ENCODE data around the gene COLQ.

The COLQ gene

GRCh38 chr3:15471861-15472260 lies 49.6 kb downstream of the COLQ start:
- H3K4me3 ChIP-seq (ENCODE audit: low read depth, low read length), result no peak overlapping the region
- TF ChIP-seq, protein P1, sequence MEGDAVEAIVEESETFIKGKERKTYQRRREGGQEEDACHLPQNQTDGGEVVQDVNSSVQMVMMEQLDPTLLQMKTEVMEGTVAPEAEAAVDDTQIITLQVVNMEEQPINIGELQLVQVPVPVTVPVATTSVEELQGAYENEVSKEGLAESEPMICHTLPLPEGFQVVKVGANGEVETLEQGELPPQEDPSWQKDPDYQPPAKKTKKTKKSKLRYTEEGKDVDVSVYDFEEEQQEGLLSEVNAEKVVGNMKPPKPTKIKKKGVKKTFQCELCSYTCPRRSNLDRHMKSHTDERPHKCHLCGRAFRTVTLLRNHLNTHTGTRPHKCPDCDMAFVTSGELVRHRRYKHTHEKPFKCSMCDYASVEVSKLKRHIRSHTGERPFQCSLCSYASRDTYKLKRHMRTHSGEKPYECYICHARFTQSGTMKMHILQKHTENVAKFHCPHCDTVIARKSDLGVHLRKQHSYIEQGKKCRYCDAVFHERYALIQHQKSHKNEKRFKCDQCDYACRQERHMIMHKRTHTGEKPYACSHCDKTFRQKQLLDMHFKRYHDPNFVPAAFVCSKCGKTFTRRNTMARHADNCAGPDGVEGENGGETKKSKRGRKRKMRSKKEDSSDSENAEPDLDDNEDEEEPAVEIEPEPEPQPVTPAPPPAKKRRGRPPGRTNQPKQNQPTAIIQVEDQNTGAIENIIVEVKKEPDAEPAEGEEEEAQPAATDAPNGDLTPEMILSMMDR (conservative IDR thresholded peaks at IDR 0.05; ENCODE audit: low read depth, low read length), result no peak
- no peak for DNase-seq (ENCODE audit: low read depth)

DNA sequence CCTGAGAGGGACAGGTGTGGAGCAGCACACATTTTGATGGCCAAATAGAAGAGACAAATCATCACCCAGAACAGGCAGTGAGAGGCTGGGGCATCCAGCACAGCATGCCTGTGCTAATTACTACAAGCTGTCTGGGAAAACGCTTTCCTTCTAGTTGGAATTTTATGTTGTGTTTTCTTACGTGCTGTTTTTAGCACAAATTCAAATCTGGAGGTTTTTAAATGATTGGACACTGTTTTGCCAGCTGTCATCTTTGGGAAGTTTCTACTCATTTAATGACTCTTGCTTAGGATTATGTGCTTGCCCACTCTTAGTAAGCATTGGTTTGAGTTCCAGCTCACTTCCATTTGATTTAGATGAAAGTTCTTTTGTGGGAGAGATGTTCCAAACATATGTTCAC lies 50.7 kb downstream of the COLQ start:
- DNase-seq (ENCODE audit: low read depth), result no peak
- TF ChIP-seq, protein P1 (conservative IDR thresholded peaks at IDR 0.05; ENCODE audit: low read depth, low read length), result no peak
- H3K4me3 ChIP-seq (ENCODE audit: low read depth, low read length), result no peak overlapping the region

GRCh38 chr3:15470261-15470660 lies 51.2 kb downstream of the COLQ start:
- TF ChIP-seq, protein P1 (conservative IDR thresholded peaks at IDR 0.05; ENCODE audit: low read depth, low read length), result no peak
- no peak for DNase-seq (ENCODE audit: low read depth)
- H3K4me3 ChIP-seq (ENCODE audit: low read depth, low read length), result no peak overlapping the region

DNA sequence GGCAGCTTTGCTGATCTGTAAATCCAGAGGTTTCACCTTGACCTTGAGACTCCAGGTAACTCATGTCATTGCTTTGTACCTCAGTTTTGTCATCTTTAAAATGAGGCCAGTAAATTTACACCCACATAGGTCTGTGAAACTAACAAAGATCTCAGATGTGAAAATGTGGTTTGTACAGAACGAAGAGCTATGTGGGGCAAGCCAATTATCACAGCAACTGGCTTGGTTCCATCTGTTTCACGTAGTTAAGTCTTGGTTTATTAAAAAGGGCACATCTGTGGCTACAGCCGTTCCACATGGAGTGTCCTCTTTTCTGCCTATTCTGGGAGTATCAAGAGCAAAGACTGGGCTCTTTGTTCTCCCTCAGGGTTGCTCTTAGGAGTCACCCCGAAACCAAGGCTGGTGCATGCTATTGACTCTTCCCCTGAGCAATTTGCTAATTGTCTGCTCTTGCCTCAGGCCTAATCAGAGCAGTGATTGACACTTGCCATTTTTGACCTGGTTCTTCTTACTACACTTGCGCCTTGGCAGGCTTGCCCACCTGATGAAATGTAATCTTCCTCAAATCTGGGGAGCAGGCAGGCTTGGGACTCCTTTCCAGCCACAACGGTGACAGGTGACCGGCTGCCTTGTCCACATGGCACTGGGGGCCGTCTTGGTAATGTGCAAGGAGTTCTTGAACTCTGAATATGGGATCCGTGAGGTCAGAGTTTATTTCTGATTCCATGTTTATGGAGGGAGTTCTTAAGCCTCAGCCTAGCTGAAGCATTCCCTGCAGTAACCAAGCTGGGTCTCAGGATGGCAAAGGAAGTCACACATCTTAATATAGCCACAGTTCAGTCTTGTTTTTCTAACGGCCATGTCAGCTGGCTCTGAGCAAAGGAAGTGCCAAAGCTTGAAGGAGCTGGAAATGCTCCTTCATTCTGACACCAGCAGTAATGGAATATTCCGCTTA lies 54.0 kb downstream of the COLQ start:
- H3K4me3 ChIP-seq (ENCODE audit: low read depth, low read length), result no peak overlapping the region

DNA sequence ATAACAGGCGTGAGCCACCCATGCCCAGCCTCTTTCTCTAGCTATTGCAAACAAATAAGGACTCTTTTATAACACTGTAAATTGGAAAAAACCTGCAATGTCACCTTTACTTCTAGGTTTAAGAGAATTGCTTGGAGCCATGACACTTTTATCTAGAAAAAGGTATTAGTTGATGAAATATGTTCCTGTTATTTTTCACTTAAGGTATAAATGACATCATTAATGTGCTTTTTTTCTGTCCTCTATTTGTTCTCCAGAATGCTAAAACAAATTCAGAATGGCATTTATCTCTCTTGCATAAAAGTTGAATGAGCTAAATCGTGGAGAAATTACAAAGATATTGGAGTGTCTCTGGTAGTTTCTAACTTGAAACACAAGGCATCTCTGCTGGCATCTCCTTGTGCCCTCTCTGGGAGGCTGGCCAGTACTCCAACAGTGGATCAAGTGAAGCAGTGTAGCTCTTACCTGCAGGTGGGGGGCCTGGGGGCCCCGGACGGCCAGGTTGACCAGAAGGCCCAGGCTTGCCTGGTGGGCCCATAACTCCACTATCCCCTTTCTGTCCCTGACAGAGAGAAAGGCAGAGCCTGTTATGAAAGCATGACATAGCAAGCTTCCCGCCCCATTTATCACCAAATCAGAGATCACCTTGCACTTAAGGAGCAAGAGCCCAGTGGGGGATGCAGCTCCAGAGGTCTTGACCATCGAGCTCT lies 55.5 kb downstream of the COLQ start:
- TF ChIP-seq, protein P1 (conservative IDR thresholded peaks at IDR 0.05; ENCODE audit: low read depth, low read length), result no peak
- no peak for DNase-seq (ENCODE audit: low read depth)
- no peak overlapping the region for H3K4me3 ChIP-seq (ENCODE audit: low read depth, low read length)

More for the DNA sequence above, 54.0 kb downstream of the COLQ start:
- TF ChIP-seq, protein P1 (conservative IDR thresholded peaks at IDR 0.05; ENCODE audit: low read depth, low read length), result no peak
- DNase-seq (ENCODE audit: low read depth), result no peak

DNA sequence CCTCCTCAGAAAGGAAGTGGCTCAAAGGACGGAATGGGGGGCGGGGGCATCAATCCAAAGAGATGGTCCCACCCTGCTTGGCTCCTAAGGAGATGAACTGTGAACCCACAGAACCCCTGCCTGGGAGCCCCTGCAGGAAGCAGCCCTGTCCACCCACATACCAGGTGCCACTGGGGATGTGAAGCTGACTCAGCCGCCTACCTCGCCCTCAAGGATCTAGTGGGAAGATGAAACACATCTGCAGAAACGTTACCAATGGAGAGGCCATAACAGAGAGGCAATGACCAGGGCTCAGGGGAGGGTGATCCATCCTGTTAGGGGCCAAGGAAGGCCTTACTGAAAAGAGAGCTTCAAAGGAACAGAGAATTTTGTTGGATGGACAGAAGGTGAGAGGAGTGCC lies 59.1 kb downstream of the COLQ start:
- no peak overlapping the region for H3K4me3 ChIP-seq (ENCODE audit: low read depth, low read length)
- DNase-seq (ENCODE audit: low read depth), result no peak

More for the DNA sequence above, 59.1 kb downstream of the COLQ start:
- TF ChIP-seq, protein P1 (conservative IDR thresholded peaks at IDR 0.05; ENCODE audit: low read depth, low read length), result no peak
